Activated CD4-positive, alpha-beta T cell treated with anti-CD3 and anti-CD28 coated beads, Interleukin-2, Interleukin-4, amounts not matched to agents 100 ng/mL and 50 ng/mL, durations not matched to agents 16 hours and 8 hours (primary cell): Measurements from ENCODE around the gene CALR3.
"Not testable (repeated sequence)": the region's sequence is repeated elsewhere in the genome, so short reads cannot be mapped to it uniquely, and the experiment has no call there.

Source experiments
- DNase-seq: peaks from one replicate; pipeline ENCODE4 v3.0.0-alpha.2; 2020; ENCODE audit warnings: low spot score

CALR3 gene

DNA sequence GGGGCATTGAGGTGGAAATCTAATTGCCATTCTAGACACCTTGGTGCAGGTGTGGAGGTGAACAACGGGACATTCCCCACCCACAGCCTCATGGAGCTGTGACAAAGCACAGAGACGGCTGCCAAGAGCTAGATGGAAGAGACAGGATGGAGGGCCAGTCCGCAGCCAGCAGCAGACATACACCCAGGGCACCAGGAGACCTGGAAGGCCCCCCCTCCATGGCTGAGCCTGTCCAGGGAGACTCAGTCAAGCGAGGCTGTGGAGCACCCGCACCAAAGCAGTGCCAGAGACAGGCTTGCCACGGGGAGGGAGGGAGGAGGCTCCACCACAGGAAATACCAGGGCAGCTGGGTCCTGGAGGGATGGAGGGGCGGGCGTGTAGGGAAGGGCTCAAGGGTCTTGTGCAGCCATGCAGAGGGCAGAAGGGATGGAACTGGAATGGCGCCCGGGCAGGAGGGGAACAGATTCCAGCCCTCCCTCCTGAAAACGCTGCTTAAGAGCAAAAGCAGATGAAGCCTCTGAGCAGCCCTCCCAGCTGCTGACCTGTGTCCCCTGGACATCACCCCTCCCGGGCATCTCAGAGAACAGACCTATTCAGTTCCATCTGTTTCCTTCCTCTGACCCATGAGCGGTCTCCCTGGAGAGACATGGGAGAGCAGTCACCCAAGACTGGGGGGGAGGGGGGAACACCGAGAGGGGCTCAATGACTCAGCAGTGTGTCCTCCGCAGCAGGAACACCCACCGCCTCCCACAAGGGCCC, 38.6 kb downstream of the CALR3 start:
- DNase-seq, result no peak

DNA sequence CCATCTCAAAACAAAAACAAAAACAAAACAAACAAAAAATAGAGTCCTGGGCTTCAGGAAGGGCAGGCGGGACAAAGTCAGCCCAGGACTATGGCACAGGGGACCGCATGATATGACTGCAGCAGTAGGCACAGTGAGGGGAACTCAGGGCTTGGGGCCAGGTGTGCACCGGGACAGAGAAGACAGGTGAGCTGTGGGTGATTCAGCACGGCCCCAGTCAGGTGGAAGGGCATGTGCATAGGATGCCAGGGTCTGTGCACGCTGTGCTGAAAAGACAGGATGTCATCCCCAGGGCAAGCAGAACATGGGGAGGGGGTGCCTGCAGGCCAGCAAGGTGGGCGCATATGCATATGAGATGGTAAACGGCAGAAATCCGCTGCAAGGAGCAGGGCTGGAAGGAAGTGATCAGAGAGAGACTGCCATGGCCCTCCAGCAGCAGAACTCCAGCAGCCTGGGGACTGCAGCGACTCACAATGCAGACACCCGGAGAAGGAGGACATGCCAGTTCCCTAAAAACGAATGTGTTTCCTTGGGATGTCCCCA, 39.2 kb downstream of the CALR3 start:
- no peak for DNase-seq

DNA sequence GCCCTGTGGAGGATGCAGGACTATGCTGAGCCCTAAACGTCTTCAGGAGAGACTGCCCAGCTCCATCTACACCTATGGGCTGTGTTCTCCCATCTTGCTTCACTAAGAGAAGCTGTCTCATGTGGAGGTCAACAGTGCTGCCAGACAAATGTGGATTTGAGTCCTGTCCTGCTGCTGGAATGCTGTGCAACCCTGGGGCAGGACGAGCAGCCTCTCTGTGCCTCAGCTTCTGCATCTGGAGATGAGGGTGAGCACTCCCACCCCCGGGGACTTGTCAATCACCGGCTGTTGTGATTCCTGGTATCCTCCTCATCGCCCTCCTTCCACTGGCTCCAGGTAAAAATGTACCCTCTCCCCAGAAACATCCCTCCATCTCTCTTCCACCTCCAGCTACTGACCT, 40.5 kb downstream of the CALR3 start:
- DNase-seq, result no peak

DNA sequence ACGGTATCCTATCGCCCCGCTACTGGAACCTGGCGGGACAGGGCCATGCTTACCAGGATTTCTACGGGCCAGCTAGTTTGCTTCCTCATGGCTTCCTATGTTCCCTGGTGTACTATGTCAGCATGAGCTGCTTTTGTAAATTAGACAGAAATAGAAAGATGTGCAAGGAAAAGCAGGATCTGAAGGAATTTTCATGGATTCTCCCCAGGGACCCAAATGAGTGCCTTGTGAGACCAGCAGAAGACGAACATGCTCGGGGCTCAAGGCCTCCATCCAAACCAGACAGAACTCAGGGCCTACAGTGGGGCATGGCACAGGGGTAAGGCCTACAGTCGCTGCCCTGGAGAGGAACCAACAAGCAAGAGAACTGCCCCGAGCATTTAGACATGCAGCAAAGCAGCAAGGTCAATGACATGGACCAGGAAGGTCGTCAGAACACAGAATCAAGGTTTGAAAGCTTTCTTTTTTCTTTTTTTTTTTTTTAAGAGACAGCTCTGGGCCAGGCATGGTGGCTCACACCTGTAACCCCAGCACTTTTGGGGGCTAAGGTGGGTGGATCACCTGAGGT, 41.5 kb downstream of the CALR3 start:
- no peak for DNase-seq

DNA sequence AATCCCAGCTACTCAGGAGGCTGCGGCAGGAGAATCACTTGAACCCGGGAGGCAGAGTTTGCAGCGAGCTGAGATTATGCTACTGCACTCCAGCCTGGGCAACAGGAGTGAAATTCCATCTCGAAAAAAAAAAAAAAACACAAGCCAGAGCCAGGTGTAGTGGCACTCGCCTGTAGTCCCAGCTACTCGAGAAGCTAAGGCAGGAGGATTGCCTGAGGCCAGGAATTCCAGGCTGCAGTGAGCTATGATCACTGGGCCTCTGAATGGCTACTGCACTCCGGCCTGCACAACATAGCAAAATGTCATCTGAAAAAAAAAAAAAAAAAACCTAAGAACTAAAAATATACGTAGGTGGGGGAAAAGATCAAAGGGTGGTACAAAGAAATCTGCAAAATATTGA, 43.6 kb downstream of the CALR3 start:
- DNase-seq, result no peak

DNA sequence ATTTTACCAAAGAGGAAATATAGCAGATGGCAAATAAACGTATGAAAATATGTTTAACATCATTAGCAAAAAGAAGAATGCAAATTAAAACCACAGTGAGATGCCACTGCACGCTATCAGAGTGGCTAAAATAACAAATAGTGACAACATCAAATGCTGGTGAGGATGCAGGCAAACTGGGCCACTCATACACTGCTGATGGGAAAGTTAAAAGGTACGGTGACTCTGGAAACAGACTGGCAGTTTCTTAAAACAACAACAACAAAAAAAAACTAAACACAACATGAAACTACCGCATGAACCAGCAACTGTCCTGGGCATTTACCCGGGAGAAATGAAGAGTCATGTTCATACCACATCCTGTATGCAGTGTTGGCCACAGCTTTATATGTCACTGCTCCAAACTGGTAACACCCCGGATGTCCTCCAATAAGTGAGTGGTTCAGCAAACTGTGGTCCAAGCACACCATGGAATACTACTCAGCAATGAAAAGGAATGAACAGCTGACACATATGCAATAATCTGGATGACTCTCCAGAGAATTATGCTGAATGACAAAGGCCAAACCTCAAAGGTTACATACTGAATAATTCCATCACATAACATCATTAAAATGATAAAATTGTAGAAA, 46.5 kb downstream of the CALR3 start:
- DNase-seq, result peak; percentile 82

DNA sequence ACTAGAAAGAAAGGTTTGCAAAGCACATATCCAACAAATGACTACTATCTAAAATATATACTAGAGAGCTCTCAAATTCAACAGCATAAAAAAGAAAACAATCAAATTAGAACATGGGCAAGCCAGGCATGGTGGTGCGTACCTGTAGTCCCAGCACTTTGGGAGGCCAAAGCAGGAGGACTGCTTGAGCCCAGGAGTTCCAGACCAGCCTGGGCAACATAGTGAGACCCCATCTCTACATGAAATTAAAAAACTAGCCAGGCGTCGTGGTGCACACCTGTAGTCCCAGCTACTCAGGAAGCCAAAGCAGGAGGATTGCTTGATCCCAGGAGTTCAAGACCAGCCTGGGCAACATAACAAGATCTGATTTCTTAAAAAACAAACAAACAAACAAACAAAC, 47.1 kb downstream of the CALR3 start:
- DNase-seq, result not testable (repeated sequence)

DNA sequence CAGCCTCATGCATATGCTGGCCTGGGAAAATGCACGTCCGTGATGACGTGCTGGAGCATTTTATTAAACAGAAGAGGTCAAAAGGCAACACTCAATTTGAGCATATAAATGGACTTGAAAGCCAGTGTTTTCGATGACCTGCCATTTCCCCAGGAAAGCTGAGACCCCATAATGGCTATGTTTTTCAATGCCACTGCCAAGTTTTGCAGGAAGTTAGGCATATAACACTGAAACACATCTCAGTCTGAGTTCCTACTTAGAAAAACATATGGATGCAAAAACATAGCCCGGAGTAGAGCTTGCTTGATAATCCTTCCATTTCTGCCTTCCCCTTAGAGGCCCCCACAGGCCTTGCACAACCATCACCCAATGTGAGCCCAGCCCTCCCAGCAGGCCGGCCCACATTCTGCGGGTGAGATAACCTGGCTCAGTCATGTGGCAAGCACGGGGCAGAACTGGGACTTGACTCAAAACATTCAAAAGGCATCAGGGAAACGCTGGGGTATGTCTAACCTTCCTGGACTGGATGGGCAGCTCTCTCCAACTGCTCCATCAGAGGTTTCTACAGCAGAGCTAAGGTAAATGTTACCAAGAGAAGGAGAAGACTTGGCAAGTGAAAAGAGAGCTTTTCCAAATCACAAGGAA, 49.1 kb downstream of the CALR3 start:
- DNase-seq, result peak; percentile 65

DNA sequence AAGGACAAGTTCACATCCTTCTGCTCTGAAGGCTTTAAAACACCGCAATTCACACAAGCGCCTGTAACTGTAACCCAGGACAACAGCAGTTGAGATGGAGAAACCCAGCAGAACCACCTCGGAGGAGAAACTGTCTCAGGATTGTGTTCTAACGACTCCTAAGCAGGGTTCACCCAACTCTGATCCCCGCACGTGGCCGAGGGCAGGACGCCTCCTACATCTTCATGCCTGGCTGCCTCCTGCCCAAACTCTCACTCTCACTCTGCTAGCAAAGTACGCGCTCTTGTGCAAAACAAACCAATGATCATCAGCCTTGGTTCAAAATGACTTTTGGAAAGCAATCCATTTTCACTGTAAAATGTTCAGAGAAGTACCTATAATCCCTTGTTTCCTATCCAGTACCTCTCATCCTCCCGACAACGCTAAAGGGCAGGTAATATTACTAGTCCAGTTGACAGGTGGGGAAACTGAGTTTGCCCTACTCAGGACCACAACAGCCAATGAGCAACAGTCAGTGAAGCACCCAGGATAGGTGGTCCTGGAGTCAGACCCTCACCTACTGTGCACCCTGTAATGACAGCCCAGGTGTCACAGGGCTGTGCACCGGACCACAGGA, 49.8 kb downstream of the CALR3 start:
- DNase-seq, result no peak

DNA sequence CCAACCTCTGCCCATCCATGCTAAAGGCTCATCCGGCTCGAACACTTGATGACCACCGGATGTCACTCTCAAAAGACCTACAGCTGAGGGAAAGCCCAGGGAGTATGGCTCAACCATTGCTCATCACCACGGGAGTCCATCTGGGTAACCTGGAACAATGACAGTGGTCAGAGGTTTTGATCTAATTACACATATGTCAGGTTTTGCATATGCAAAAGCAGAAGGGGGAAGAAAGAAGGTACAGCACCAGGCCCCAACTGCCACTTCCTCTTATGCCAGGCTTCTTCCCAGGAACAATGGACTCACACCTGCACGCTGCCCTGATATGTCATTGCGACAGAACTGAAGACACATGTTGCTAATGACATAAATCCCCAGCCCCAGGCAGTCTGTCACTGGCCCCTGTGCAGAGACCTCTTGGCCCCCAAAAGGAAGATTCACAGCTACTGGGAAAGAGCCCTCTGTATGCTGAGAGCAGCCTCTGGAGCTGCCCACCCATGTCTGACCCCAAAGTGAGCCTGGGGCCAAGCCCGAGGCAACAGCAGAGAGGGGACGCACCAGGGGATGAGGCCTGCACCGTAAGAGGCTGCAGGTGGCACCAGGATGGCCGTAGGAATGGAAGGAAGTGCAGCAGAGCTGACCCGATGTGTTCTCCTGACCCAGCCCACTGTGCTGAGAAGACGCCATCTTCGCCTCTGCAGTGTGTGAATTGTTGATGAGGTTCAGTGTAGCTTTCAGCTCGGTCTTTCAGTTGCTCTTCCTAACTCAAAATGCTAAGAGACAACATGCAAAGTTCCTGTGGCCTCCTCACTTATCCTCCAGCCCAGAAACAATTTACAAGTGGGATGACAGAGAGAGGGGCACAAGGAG, 50.5 kb downstream of the CALR3 start:
- DNase-seq, result no peak

DNA sequence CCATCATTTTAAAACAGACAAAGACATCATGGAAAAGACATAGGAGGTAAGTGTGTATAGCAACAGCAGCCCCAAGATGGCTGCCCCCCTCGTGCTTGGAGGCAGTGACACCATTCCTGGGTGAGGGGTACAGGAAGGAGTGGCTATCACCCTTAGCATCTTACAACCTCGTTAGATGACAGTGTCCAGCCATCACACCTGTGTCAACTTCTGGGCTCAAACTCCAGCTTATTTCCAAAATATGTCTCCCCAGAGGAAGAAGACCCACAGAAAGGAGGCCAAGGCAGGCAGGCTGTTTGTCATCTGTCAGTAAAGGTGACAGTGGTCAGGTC, 51.7 kb downstream of the CALR3 start:
- DNase-seq, result no peak

DNA sequence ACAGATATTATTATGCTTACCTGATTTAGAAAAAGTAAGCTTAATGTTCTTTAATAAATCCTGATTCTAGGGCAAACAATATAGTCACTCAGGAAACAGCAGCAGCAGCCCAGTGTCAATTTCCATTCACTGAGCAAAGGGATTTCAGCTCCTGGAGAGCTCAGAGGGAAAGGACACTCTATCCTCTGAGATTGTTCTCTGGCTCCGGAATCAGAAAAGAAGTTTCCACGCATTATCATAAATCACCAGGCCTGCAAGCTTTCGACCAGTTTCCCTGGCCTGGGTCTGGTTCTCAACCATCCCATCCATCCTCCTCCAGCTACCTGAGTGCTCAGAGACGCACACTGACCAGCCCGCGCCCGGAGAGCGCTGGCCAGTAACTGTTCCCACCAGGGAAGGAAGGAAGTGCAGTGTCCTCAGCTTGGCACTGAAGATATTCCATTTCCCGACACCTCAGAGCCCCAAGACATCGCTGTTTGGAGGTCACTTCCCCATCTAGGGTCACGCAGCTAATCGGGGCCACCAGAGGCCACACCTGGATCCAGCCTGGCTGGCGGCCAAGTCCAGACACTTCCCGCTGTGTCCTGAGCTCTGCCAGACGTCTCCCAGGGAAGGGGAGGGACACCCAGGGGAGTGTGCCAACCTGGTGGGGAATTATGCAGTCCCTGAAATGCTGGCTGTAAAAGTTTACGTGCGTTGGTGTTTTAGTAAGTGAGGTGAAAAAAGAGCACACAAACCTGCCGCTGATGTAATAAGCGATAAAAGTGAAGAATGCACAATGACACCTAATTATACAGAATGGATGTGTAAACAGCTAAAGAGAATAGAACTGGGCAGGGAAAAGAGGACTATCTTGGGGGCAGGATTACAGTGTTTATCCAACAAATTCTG, 53.3 kb downstream of the CALR3 start:
- DNase-seq, result no peak

DNA sequence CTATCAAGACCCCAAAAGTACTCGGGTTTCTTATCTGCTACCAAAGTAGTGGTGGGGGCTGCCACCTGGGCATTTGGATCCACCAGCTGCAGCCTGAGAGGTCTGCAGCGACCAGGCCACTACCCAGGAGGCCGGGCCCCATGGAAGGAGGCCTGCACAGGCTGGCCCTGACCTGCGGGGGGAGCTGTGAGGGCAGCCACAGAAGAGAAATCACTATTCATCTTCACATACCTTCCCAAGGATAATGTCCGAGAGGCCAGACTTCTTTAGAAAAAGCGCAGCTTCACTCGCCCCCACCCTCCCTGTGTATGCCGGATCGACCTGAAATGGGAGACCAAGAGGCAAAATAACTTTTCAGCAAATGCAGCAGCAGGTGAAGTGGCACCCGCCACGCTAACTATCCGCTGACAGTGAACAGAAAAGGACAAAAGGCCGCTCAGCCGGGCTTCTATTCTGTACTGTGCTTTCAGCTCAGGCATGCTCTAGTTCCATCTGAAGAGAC, 54.3 kb downstream of the CALR3 start:
- DNase-seq, result no peak

DNA sequence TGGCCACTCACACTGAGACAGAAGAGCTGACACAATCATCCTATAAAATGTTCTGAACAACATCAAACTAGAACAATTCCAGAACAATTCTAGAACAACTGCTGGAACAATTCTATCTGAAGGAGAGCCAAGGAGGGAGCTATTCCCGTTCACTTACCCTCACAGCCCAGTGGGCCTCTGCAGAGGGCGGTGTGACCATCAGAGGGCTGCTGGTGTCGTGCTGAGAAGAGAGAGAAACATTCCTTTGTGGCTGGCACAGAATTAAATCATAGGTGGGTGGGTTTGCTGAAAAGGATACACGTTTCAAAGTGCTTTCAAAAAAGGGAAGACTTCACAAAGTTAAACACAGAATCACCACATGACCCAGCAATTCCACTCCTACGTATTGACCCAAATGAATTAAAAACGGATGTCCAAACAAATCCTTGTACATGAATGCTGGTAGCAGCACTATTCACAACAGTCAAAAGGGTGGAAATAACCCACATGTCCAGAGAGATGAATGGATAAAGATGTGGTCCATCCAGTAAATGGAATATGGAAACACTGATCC, 59.1 kb downstream of the CALR3 start:
- no peak for DNase-seq

DNA sequence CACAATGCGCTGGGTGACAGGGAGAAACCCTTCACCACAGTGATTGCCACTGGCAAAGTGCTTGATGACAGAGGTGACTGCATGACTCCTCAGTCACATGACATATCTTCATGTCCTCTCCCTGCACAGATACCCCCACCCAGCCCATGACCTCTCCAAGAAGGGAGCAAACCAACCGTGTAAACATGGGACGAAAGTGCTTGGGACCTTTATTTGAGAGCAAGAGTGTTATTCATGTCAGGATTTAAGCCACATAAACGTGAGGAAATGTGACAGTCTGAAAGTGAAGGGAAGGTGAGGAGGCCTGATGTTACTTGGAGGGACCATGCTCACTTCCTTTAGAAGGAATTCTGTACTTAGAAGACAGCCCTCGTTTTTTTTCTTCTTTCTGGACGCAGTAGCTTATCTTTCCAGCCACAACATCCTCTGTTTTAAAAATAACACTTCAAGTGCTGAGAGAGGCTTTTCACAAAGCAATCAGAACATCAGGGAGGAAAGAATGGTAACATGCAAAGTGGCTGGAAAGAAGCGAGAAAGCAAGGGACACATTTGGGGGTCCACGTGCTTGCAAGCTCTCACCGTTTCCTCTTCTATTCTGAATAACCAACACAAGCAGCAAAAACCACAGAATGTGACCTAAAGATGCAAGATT, 59.8 kb downstream of the CALR3 start:
- DNase-seq, result no peak

DNA sequence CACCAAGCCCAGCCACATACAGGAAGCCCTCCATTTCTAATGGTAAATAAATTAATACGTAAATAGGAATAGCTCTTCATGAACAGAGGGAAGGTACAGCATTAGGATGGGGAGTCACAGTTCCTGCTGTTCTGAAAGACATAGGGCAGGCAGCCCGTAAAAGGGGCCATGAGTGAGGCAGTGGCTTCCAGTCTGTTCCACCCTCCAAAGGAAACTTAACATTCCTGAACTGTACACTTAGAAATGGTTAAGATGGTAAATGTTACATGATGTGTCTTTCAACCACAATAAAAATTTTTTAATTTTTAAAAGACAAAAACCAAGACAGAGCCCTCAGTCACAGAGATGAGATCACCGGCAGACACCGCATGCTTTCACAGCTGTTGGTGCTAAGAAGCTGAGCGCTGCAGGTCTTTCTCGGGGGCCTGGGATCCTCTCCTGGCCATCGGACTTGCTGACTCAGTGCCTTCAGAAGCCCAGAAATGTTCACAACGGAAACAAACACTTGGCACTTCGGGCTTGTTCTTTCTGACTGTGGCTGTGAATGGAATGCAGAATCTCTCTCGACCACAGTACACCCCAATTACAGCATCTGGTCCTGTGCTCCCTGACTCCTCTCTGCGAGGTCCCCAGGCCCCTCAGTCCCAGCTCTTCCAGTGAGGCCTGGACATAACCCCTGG, 60.6 kb downstream of the CALR3 start:
- DNase-seq, result no peak

DNA sequence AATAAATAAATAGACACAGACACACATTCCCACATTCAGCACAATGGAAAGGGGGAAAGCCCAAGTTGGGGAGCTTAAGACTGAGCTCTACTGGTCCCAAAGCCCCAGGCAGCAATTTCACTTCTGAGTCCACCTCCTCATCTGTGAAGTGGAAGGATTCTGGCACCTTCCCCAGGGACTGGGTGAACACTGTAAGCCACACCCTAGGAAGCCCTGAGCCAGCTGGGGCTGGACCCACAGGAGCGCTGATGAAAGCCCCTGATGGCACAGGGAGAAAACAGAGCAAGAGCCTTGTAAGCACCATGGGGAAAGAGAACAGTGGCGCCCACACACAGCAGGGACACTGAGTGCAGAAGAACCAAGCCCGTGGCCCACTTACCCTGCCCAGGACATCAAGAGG, 62.0 kb downstream of the CALR3 start:
- DNase-seq, result no peak

DNA sequence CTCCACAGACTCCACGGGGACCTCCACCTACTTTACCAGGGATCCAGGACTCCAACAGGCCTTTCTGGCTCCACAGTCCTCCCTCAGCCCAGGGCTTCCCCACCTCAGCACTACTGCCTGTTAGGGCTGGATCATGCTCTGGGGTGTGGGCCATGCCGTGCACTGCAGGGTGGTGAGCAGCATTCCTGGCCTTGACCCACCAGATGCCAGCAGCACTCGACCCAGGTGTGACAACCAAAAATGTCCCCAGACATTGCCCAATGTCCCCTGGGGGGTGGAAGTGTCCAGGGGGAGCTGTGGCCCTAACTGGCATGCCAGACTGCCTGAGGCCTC, 66.2 kb downstream of the CALR3 start:
- no peak for DNase-seq
